ENCODE data around the gene PDE6H. TPM values are rescaled to one million over a fixed set of nuclear protein-coding genes. Genes with fewer than 3 reads are reported as not detected.

Gene PDE6H
- total and polyA plus RNA-seq, 2 of the 8 experiments (the other 6 are each of a cell fraction or from before 2014, with no cell fraction given): not detected

DNA sequence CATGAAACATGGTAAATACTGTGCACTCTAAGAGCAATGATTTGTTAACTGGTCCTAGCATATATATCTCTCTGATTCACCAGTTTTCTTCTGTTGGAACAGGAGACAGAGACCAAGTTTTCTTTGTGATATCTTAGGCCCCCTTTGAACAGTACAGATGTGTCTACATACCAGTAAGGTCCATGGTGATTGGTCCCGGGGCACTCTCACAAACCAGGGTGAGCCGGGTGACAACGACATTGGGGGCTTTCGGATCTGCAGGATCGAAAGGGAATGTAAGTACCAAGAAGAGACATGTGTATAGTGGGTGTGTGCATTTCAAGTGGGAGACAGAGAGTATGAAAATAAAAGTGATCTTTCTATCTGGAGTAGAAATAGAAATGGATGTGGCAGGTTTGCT lies 23.2 kb upstream of the PDE6H start (continued):
- TF ChIP-seq, protein P1, sequence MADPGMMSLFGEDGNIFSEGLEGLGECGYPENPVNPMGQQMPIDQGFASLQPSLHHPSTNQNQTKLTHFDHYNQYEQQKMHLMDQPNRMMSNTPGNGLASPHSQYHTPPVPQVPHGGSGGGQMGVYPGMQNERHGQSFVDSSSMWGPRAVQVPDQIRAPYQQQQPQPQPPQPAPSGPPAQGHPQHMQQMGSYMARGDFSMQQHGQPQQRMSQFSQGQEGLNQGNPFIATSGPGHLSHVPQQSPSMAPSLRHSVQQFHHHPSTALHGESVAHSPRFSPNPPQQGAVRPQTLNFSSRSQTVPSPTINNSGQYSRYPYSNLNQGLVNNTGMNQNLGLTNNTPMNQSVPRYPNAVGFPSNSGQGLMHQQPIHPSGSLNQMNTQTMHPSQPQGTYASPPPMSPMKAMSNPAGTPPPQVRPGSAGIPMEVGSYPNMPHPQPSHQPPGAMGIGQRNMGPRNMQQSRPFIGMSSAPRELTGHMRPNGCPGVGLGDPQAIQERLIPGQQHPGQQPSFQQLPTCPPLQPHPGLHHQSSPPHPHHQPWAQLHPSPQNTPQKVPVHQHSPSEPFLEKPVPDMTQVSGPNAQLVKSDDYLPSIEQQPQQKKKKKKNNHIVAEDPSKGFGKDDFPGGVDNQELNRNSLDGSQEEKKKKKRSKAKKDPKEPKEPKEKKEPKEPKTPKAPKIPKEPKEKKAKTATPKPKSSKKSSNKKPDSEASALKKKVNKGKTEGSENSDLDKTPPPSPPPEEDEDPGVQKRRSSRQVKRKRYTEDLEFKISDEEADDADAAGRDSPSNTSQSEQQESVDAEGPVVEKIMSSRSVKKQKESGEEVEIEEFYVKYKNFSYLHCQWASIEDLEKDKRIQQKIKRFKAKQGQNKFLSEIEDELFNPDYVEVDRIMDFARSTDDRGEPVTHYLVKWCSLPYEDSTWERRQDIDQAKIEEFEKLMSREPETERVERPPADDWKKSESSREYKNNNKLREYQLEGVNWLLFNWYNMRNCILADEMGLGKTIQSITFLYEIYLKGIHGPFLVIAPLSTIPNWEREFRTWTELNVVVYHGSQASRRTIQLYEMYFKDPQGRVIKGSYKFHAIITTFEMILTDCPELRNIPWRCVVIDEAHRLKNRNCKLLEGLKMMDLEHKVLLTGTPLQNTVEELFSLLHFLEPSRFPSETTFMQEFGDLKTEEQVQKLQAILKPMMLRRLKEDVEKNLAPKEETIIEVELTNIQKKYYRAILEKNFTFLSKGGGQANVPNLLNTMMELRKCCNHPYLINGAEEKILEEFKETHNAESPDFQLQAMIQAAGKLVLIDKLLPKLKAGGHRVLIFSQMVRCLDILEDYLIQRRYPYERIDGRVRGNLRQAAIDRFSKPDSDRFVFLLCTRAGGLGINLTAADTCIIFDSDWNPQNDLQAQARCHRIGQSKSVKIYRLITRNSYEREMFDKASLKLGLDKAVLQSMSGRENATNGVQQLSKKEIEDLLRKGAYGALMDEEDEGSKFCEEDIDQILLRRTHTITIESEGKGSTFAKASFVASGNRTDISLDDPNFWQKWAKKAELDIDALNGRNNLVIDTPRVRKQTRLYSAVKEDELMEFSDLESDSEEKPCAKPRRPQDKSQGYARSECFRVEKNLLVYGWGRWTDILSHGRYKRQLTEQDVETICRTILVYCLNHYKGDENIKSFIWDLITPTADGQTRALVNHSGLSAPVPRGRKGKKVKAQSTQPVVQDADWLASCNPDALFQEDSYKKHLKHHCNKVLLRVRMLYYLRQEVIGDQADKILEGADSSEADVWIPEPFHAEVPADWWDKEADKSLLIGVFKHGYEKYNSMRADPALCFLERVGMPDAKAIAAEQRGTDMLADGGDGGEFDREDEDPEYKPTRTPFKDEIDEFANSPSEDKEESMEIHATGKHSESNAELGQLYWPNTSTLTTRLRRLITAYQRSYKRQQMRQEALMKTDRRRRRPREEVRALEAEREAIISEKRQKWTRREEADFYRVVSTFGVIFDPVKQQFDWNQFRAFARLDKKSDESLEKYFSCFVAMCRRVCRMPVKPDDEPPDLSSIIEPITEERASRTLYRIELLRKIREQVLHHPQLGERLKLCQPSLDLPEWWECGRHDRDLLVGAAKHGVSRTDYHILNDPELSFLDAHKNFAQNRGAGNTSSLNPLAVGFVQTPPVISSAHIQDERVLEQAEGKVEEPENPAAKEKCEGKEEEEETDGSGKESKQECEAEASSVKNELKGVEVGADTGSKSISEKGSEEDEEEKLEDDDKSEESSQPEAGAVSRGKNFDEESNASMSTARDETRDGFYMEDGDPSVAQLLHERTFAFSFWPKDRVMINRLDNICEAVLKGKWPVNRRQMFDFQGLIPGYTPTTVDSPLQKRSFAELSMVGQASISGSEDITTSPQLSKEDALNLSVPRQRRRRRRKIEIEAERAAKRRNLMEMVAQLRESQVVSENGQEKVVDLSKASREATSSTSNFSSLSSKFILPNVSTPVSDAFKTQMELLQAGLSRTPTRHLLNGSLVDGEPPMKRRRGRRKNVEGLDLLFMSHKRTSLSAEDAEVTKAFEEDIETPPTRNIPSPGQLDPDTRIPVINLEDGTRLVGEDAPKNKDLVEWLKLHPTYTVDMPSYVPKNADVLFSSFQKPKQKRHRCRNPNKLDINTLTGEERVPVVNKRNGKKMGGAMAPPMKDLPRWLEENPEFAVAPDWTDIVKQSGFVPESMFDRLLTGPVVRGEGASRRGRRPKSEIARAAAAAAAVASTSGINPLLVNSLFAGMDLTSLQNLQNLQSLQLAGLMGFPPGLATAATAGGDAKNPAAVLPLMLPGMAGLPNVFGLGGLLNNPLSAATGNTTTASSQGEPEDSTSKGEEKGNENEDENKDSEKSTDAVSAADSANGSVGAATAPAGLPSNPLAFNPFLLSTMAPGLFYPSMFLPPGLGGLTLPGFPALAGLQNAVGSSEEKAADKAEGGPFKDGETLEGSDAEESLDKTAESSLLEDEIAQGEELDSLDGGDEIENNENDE (IDR thresholded peaks at IDR 0.05; ENCODE audit: insufficient replicate concordance, low read length): no peak
- TF ChIP-seq RAD21 (IDR thresholded peaks at IDR 0.05 in 1 of 2, conservative IDR thresholded peaks at IDR 0.05 in 1 of 2; ENCODE audit: low read depth in 2 of 2, low read length in 2 of 2) (no peak), BRCA1 (IDR thresholded peaks at IDR 0.05; ENCODE audit: low read depth, low read length) (no peak), KDM5A (IDR thresholded peaks at IDR 0.05; ENCODE audit: low read length) (no peak), HDAC2 (IDR thresholded peaks at IDR 0.05; ENCODE audit: borderline replicate concordance in 1 of 2, low read depth in 2 of 2, low read length in 2 of 2) (no peak)

Measured in H1 (cell line).